Measurements from ENCODE around the gene RUBCNL. TPM values are rescaled to one million over a fixed set of nuclear protein-coding genes. Genes with fewer than 3 reads are reported as not detected.

RUBCNL gene
- 0.06 to 0.22 TPM (median 0.14 TPM) in 5 replicates for total RNA-seq (2022; extraction: Qiagen RNA extraction)

GRCh38 chr13:46387064-46387851, at the start of gene RUBCNL:
RUBCNL (minus strand) TSS chr13:46387252; CDS start chr13:46372475, 14,777 bp downstream.

Other genes with a start within 250 kb of the RUBCNL start
- gene LCP1, start 205.1 kb downstream of the RUBCNL start, total RNA-seq (2022; extraction: Qiagen RNA extraction), result 0.16 to 0.23 TPM (median 0.19 TPM) in 5 replicates
- 0.07 TPM in 1 of 5 replicates, not detected in the others for gene LRRC63, start 175.3 kb downstream of the RUBCNL start, total RNA-seq (2022; extraction: Qiagen RNA extraction)
- gene LRCH1, start 165.9 kb upstream of the RUBCNL start, total RNA-seq (2022; extraction: Qiagen RNA extraction), result 7.4 to 9.7 TPM (median 9.4 TPM) in 5 replicates

Data from A549 treated with Mapracorat at 1 μM for 4 hours (cell line).